GM19240 (cell line): ENCODE measurements around the gene XPO6.

Experiments
- DNase-seq: peaks from one replicate; pipeline ENCODE4 v3.0.0; 2011; ENCODE audit warnings: low spot score; ENCODE audit not compliant: insufficient read length

The XPO6 gene

GRCh38 chr16:28090646-28091377 is 121.0 kb downstream of the XPO6 start:
- no peak for DNase-seq

- DNase-seq = no peak
Observed at GRCh38 chr16:28089992-28090365, 121.8 kb downstream of the XPO6 start.

- DNase-seq = no peak
Observed at GRCh38 chr16:28089205-28089991, 122.4 kb downstream of the XPO6 start.

DNA sequence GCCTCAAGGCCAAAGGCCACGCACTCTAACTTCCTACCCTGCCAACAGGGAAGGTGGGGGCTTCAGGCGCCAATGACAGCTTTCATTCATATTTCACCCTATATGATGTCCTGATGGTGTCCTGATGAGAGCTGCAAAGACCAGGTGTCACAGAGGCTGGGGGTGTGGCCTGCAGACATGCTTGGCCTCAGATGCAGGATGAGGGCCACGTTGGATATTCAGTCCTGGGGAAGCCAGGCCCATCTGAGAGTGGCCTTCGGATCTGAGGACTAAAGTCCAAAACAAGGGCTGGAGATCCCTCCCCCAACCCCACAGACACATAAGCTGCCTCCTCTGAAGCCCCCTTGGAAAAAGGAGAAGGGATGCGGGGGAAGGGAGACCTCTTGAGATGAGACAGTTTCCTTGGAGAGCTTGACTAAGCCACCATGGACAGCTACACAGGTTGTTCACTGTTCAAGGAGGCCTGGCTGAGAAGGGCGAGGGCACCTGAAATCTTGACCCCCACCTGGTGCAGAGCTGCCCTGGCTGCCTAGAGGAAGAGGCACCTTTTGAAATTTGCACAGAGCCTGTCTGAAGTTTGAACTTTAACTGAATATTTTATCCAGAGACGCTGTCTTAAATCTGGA is 124.0 kb downstream of the XPO6 start:
- DNase-seq = no peak

DNA sequence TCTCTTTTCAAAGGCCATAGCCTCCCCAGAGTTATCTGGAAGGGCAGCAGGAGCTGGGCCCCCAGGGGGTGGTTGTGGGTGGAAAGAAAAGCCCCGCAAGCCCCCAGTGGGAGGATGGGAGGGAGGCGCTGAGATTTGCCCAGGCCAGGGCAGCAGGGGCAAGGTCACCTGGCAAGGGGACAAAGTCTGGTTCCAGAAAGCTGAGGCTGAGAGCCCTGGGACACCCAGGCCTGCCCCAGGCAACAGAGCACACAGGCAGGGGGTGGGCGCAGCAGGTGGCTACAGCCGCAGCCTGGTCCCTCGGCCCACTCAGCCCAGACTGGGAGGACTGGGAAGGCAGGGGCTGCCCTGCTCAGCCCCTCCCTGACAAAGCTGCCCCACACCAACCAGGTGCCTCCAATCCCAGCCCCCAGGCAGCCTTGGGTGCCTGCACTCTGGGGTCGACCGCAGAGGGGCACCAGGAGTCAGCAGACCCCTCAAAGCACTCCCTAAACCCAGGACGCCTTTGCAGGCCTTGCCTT is 124.6 kb downstream of the XPO6 start:
- DNase-seq = no peak

DNA sequence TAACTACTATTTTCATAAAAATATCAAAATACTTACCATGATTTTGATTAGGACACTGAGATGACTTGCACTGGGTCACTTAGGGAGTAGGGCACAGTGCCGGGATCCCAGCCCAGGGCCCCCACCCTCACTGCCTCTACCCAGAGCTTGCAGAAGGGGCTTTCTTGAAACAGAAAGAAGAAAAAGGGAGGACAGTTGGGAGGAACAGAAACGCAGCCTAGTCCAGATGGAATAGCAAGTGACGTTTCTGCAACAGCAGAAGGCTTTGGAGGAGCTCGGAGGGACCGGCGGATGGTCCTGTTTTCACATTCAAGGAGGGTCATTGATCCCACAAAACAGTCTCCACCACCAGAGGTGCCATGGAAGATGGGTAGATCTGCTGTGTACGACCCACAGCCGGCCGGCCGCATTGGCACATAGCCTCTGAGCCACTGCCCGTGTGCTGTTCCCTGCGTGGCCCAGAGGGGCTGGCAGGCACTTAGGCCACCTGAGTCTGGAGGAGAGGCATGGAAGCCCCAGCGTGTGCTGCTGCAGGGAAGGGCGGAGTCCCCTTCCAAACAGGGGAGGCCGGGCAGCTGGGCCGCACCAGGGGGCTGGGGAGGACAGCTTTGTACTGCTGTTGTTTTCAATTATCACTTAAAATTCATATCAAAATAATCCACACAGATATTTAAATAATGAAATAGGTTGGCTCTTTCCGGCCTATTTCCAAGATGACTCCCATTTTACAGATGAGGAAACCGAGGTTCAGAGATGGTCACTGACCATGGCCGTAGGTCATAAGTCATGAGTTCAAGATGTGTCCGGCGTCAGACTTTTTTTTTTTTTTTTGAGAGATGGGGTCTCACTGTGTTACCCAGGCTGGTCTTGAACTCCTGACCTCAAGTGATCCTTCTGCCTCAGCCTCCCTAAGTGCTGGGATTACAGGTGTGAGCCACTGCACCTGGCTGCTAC is 125.3 kb downstream of the XPO6 start:
- no peak for DNase-seq

- no peak for DNase-seq
Observed at GRCh38 chr16:28085389-28086171, 126.2 kb downstream of the XPO6 start.

- DNase-seq = no peak
Observed at GRCh38 chr16:28084209-28084608, 127.6 kb downstream of the XPO6 start.

DNA sequence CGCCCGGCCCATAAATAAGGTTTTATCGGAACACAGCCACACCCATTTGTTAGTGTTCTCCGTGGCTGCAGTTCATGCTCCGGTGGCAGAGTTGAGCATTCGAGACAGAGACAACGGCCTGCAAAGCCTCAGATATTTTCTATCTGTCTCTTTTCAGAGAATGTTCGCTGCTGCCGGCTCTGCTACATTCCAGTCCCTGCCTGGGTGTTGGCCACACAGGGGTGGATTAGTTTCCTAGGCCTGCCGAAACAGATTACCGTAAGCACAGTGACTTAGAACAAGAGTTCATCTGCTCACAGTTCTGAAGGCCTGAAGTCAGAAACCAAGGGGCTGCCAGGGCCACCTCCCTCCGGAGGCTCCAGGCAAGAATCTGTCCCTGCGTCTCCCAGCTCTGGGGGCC is 129.1 kb downstream of the XPO6 start:
- DNase-seq = no peak

- no peak for DNase-seq
Observed at GRCh38 chr16:28081391-28081968, 130.3 kb downstream of the XPO6 start.

DNA sequence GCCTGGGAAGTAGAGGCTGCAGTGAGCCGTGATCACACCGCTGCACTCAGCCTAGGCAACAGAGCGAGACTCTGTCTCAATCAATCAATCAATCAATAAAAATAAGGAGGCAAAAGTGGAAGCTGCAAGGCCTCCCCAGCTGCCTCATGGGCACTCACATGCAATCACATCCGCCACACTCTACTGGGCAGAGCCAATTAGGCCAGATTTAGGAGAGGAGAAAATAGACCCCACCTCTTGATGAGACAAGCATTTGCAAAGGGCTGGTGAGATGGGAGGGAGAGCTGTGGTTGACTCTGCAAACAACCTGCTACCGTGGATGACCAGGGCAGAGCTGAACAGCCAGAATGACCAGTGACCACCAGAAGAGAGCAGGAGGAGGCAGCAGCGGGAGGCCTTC is 133.5 kb downstream of the XPO6 start:
- DNase-seq = no peak

DNA sequence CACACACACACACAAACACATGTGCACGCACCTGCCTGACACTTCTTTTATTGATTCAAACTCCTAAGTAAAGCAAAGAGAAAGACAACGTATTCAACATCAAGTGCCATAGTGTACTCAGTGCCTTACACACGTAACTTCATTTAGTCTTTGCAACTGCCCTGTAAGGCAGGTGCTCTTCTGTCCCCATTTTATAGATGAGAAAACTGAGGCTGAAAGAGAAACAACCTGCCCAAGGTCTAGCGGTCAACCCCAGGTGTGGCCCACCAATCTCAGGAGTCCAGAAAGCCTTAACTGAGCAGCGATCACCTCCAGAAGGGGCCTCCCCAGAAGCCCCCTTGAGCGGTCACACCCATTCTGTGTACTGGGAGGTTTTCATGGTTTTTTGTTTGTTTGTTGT is 137.9 kb downstream of the XPO6 start:
- DNase-seq = no peak

GRCh38 chr16:28072087-28072486 is 139.7 kb downstream of the XPO6 start:
- DNase-seq = no peak

GRCh38 chr16:28069971-28070794 is 141.6 kb downstream of the XPO6 start:
- no peak for DNase-seq

GRCh38 chr16:28068976-28069375 is 142.8 kb downstream of the XPO6 start:
- DNase-seq = no peak

DNA sequence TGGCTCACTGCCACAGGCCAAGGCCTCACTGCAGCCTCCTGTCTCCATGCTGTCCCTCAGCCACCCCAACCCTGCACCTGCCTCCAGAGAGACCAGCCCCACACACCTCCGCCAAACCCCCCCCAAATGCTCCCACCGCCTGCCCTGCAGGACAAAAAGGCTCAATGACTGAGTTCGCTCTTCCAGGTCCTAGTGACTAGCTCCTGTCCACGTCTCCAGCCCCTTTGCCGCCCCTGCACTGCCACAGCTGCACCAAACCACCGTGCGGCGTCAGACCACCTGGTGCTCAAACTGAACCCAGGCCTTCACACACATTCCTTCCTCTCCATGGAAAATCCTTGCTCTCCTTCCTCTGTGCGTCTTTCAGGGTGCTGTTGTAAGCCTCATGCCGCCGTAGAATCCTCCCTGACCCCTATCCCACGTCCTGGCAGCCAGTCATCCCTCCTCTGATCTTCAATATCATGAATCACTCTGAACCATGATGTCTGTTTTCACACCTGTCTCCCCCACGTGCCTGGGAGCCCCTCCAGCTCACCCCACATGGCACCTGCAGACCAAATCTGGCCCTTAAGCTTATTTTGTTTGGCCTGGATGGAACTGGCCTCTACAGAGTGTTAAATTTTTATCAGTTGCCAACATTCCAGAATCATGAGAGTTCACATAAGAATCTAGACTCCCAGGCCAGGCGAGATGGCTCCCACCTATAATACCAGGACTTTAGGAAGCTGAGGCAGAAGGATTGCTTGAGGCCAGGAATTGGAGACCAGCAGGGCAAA is 144.0 kb downstream of the XPO6 start:
- DNase-seq = no peak

- no peak for DNase-seq
Observed at GRCh38 chr16:28064706-28065249, 147.0 kb downstream of the XPO6 start.

GRCh38 chr16:28064150-28064549 is 147.6 kb downstream of the XPO6 start:
- DNase-seq = no peak
